NCI-H460 (cell line): ENCODE data around the gene SMIM5. TPM values are rescaled to one million over a fixed set of nuclear protein-coding genes. Genes with fewer than 3 reads are reported as not detected.

Experiments used
- total RNA-seq: library from RNA; depleted of rRNA; stranded (reverse); fragments of >200 nt; shearing (Covaris generic); gene quantifications from 2 replicates; pipeline ENCODE4 v1.2.3, GENCODE V29; 2014; rRNA removed

Gene SMIM5
- total RNA-seq, 1 experiment from 2014 or later = 0.02 TPM

Other genes with a start within 250 kb of the SMIM5 start
- 92.0 and 95.9 TPM in 2 replicates for gene GRB2, start 227.8 kb upstream of the SMIM5 start, total RNA-seq
- 39.8 and 49.8 TPM in 2 replicates for gene TMEM94, start 176.8 kb upstream of the SMIM5 start, total RNA-seq
- gene CASKIN2, start 117.9 kb upstream of the SMIM5 start, total RNA-seq = 4.8 and 6.0 TPM in 2 replicates
- 17.3 and 27.2 TPM in 2 replicates for gene TSEN54, start 116.9 kb upstream of the SMIM5 start, total RNA-seq
- gene LLGL2, start 107.7 kb upstream of the SMIM5 start, total RNA-seq = 8.8 and 9.2 TPM in 2 replicates
- gene MYO15B, start 45.6 kb upstream of the SMIM5 start, total RNA-seq = 1.2 and 2.9 TPM in 2 replicates
- gene RECQL5, start 33.7 kb downstream of the SMIM5 start, total RNA-seq = 23.5 and 25.5 TPM in 2 replicates
- 57.3 and 62.1 TPM in 2 replicates for gene SAP30BP, start 33.9 kb downstream of the SMIM5 start, total RNA-seq
- 14.5 and 18.0 TPM in 2 replicates for gene ITGB4, start 88.0 kb downstream of the SMIM5 start, total RNA-seq
- 21.6 and 23.1 TPM in 2 replicates for gene GALK1, start 131.8 kb downstream of the SMIM5 start, total RNA-seq
- gene UNK, start 151.4 kb downstream of the SMIM5 start, total RNA-seq = 25.8 and 33.8 TPM in 2 replicates
- 0.57 and 0.66 TPM in 2 replicates for gene UNC13D, start 211.0 kb downstream of the SMIM5 start, total RNA-seq
- gene WBP2, start 221.9 kb downstream of the SMIM5 start, total RNA-seq = 32.0 and 36.7 TPM in 2 replicates
- gene TRIM47, start 245.1 kb downstream of the SMIM5 start, total RNA-seq = 38.0 and 50.4 TPM in 2 replicates